SU-DHL-6 (cell line): Measurements from ENCODE around the gene ARMC9.

Experiments
- H2AFZ ChIP-seq: fragments of 200-600 bp; sonication (generic); 2 replicates; pipeline ENCODE4 v1.6.1; 2014; ENCODE audit warnings: low read depth, mild to moderate bottlenecking, moderate library complexity, mixed read lengths, antibody characterized with exemption, low read length; ENCODE audit not compliant: severe bottlenecking
- H3F3A ChIP-seq: fragments of 200-600 bp; shearing (Covaris generic); 2 replicates; pipeline ENCODE4 v1.6.0; 2016; ENCODE audit warnings: antibody characterized with exemption, mild to moderate bottlenecking; ENCODE audit not compliant: insufficient read depth
- H3K27ac ChIP-seq: fragments of 200-600 bp; sonication (generic); 2 replicates; pipeline ENCODE4 v1.5.1; 2016; ENCODE audit warnings: low read depth, mild to moderate bottlenecking, low read length, moderate library complexity, mixed read lengths
- H3K27me3 ChIP-seq: fragments of 200-600 bp; sonication (generic), shearing (Covaris generic); 2 replicates; pipeline ENCODE4 v1.6.0; 2014; ENCODE audit warnings: mild to moderate bottlenecking, low read length
- H3K36me3 ChIP-seq: fragments of 200-600 bp; sonication (generic); 2 replicates; pipeline ENCODE4 v1.6.1; 2014; ENCODE audit warnings: mild to moderate bottlenecking, low read length, mixed read lengths
- H3K4me2 ChIP-seq: fragments of 300-600, 200-600 bp; shearing (Covaris generic), sonication (generic); 2 replicates; pipeline ENCODE4 v1.6.0; 2014; ENCODE audit warnings: low read length, low read depth, mild to moderate bottlenecking; ENCODE audit not compliant: poor library complexity, severe bottlenecking
- H3K4me3 ChIP-seq: fragments of 200-600 bp; sonication (generic); 2 replicates; pipeline ENCODE4 v1.5.1; 2014; ENCODE audit warnings: antibody characterized with exemption, low read length, mild to moderate bottlenecking, mixed read lengths; ENCODE audit not compliant: insufficient read depth, poor library complexity, severe bottlenecking
- H3K79me2 ChIP-seq: fragments of 200-600 bp; sonication (generic); 2 replicates; pipeline ENCODE4 v1.6.1; 2014; ENCODE audit warnings: mild to moderate bottlenecking, low read length, moderate library complexity; ENCODE audit not compliant: insufficient read depth
- H3K9ac ChIP-seq: fragments of 200-600 bp; sonication (generic); 2 replicates; pipeline ENCODE4 v1.7.0; 2014; ENCODE audit warnings: mild to moderate bottlenecking, low read length
- H3K9me2 ChIP-seq: fragments of 200-600 bp; sonication (generic); replicated peaks from 2 replicates; pipeline ENCODE4 v1.6.1; 2014; ENCODE audit warnings: low read length; ENCODE audit not compliant: insufficient read depth
- H3K9me3 ChIP-seq: fragments of 200-600 bp; sonication (generic); 2 replicates; pipeline ENCODE4 v1.6.1; 2014; ENCODE audit warnings: low read length, mixed read lengths; ENCODE audit not compliant: insufficient read depth
- H4K20me1 ChIP-seq: fragments of 200-600 bp; sonication (generic); 2 replicates; pipeline ENCODE4 v1.6.1; 2014; ENCODE audit warnings: low read depth, mild to moderate bottlenecking, antibody characterized with exemption, low read length, moderate library complexity, mixed read lengths
- EZH2phosphoT487 ChIP-seq: fragments of 200-600 bp; sonication (generic), shearing (Covaris generic); conservative IDR thresholded peaks from 2 replicates; pipeline ENCODE4 v1.6.1; 2018; ENCODE audit warnings: mild to moderate bottlenecking, antibody characterized with exemption, low read length, moderate library complexity, mixed read lengths
- TF ChIP-seq, protein P1 (sequence below): fragments of 200-600 bp; sonication (generic); IDR thresholded peaks from one replicate; pipeline ENCODE4 v1.5.1; 2017; ENCODE audit warnings: antibody characterized with exemption, mild to moderate bottlenecking, low read length, moderate library complexity; ENCODE audit not compliant: insufficient read depth, poor library complexity, severe bottlenecking

The ARMC9 gene

DNA sequence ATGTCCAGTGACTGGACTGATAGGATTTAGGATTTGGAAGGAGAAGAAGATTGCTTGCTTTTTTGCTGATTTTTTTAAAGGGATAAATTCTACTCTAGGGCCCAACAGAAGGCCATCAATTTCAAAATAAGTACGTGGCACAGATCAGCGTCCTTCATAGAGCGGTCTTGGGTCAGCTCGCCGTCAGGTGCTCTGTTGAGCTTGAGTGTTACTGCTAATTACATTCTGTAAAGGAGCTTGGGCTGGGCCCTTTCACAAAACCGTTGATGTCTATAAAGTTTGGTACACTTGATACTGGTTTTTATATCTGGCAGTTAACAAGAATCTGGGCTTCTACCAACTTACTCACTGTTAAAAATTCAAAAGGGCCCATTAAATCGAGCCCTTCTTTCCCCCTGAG lies 45.4 kb downstream of the ARMC9 start:
- Histone ChIP-seq H3K4me2 (no peak overlapping the region), H3K9ac (no peak overlapping the region), H3F3A (no peaks in the 10 kb centered on the region), H3K79me2 (no peaks in the 10 kb centered on the region), H3K36me3 (no peaks in the 10 kb centered on the region), H3K27me3 (no peaks in the 10 kb centered on the region), H3K27ac (no peak overlapping the region), H2AFZ (no peak overlapping the region), H3K9me3 (no peaks in the 10 kb centered on the region), H4K20me1 (no peaks in the 10 kb centered on the region), H3K9me2 (no peaks in the 10 kb centered on the region), H3K4me3 (no peak overlapping the region)
- TF ChIP-seq, protein P1, sequence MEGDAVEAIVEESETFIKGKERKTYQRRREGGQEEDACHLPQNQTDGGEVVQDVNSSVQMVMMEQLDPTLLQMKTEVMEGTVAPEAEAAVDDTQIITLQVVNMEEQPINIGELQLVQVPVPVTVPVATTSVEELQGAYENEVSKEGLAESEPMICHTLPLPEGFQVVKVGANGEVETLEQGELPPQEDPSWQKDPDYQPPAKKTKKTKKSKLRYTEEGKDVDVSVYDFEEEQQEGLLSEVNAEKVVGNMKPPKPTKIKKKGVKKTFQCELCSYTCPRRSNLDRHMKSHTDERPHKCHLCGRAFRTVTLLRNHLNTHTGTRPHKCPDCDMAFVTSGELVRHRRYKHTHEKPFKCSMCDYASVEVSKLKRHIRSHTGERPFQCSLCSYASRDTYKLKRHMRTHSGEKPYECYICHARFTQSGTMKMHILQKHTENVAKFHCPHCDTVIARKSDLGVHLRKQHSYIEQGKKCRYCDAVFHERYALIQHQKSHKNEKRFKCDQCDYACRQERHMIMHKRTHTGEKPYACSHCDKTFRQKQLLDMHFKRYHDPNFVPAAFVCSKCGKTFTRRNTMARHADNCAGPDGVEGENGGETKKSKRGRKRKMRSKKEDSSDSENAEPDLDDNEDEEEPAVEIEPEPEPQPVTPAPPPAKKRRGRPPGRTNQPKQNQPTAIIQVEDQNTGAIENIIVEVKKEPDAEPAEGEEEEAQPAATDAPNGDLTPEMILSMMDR: no peak
- TF ChIP-seq EZH2phosphoT487: no peak

DNA sequence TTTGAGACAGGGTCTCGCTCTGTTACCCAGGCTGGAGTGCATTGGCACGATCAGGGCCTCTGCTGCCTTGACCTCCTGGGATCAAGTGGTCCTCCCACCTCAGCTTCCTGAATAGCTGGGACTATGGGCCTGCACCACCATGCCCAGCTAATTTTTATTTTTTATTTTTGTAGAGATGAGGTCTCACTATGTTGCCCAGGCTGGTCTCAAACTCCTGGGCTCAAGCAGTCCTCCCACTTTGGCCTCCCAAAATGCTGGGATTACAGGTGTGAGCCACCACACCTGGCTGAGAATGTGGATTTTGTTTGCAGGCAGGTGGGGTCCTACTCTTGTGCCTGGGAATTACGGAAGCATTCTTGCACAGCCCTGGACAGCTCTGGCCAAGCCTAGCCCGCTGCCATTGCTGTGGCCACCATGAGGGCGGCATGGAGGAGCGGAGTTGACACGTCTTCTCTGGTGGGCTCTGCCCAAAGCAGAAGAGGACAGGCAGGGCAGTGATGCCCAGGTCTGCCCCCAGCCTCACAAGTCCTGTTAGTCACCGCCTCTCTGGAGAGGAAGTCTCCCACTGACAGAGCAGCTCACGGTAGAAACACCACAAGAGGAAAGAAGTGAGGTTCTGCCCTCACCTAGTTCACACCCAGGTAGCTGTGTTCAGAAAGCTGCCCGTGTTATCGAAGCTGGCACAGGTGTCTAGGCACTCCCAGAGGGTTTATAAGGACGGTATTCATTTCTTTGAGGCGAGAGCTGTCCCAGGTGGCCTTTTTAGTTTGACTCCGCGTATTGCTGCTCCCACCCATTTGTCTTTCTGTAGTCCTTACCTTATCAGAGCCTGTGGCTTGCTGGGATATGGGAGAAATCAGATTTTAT lies 46.2 kb downstream of the ARMC9 start:
- no peak overlapping the region for H3K4me3 ChIP-seq
- H3K4me2 ChIP-seq: no peak overlapping the region
- no peaks in the 10 kb centered on the region for H3K9me2 ChIP-seq
- no peaks in the 10 kb centered on the region for H3K9me3 ChIP-seq
- H4K20me1 ChIP-seq: no peaks in the 10 kb centered on the region
- H3K9ac ChIP-seq: no peak overlapping the region
- no peaks in the 10 kb centered on the region for H3K79me2 ChIP-seq
- H3F3A ChIP-seq: no peaks in the 10 kb centered on the region
- no peaks in the 10 kb centered on the region for H3K36me3 ChIP-seq
- no peak overlapping the region for H2AFZ ChIP-seq
- no peak overlapping the region for H3K27ac ChIP-seq
- TF ChIP-seq EZH2phosphoT487: no peak
- TF ChIP-seq, protein P1: no peak
- H3K27me3 ChIP-seq: no peaks in the 10 kb centered on the region

DNA sequence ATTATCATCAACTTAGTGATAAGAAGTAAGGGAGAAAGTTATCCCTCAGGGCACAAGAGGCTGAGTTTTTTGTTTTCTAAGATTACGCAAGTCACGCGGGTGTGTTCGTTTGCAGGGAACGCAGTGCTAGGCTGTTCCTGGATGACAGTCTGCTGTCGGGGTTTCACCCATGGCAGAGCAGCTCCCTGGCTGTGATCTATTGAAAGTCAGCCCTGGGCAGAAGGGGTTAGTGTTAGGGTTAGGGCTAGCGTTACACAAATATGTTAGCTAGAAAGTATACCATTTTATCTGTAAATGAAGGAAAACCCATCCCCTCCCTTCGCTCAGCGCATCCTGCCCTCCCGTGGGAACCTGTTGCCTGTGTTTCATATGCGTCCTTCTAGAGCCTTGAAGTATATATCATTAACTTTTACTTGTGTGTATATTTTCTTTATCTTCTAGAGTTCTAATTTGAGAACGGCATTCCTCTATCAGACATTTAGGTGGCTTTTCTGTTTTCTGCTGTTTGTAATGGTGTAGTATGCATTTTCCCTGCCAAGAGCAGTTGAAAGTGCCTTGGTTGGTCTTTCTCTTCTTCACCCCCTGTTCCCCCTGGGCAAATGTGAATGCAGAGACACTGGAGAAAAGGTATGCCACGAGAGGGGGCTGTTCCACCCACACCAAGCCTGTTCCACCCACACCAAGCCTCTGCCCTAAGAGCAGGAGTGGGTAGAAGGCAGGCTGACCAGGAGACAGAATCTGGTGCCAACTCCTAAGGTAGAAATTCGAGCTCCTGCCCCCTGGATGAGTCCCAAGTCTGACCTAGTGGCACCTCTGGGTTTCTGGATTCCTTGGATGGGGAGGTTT lies 47.0 kb downstream of the ARMC9 start:
- Histone ChIP-seq H3K79me2 (no peaks in the 10 kb centered on the region), H3K9ac (no peak overlapping the region), H4K20me1 (no peaks in the 10 kb centered on the region), H3K4me3 (no peak overlapping the region), H3K27ac (peak overlapping the region; percentile 18; the same call in 1 of the 2 replicates), H3K9me2 (no peaks in the 10 kb centered on the region), H3K36me3 (no peaks in the 10 kb centered on the region), H3K27me3 (no peaks in the 10 kb centered on the region), H3K9me3 (no peaks in the 10 kb centered on the region), H2AFZ (no peak overlapping the region), H3F3A (no peaks in the 10 kb centered on the region), H3K4me2 (no peak overlapping the region)
- TF ChIP-seq, protein P1: peak; percentile 40
- no peak for TF ChIP-seq EZH2phosphoT487
